GM21529 (cell line): ENCODE results near the gene ALAS2.
"Not testable (repeated sequence)": the region's sequence is repeated elsewhere in the genome, so short reads cannot be mapped to it uniquely, and the experiment has no call there.

Experiments used
- ATAC-seq: cut with Tn5 transposase; IDR thresholded peaks from one replicate; pipeline ENCODE4 v1.9.1; 2021; ENCODE audit not compliant: unreplicated experiment

Gene ALAS2

DNA sequence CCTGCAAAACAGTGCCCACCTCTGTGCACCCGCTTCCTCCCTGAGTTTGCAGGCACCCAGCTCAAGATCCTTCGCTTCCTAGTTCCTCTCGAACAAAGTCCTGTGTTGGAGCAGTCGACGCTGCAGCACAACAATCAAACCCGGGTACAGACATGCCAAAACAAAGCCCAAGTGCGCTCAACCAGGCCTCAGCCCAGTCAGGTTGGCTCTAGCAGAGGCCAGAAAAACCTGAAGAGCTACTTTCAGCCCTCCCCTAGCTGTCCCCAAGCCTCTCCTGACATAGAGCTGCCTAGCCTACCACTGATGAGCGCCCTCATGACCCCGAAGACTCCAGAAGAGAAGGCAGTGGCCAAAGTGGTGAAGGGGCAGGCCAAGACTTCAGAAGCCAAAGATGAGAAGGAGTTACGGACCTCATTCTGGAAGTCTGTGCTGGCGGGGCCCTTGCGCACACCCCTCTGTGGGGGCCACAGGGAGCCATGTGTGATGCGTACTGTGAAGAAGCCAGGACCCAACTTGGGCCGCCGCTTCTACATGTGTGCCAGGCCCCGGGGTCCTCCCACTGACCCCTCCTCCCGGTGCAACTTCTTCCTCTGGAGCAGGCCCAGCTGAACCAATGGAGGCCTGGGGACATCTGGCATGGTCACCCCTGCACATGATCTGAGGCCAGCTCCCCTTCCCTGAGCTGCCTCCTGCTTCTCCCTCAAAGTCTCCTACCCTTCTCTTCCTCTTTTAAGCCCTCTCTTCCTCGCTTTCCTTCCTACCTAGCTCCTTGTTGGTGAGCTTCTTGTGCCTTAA lies 23.8 kb downstream of the ALAS2 start:
- ATAC-seq, result no peak

DNA sequence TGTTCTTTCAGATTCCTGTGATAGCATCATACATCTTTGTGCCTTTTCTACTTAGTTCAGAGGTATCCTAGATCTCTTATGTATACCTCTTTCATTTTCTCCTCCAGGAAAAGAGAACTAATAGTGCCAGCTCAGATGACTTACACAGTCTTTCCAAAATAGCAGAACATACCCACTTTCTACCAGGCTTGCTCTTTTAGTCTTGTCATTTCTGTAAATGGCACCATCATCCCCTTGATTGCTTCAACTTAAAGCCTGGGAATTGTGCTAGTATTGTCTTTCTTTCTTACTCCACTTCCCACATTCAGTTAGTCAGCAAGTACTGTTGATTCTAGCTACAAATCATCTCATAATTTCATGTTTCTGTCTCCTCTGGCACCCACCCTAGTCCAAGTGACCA lies 25.5 kb downstream of the ALAS2 start:
- no peak for ATAC-seq

DNA sequence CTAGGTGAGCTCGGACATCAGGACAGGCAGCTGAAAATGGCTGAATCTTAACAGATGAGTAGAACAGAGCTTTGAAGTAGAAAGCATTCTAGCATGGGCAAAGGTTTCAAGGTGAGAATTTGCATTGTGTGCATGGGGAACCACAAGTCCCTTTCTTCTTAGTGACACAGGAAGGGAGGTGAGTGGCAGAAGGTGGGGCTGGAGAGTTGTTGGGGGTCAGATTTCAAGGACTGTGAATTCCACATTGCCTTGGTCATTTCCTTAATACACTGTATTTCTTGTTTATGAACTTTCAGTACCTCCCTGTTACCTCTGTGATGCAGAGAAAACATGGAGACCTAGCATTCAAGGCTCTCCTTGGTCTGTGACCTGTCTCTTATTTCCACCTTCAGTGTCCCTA lies 26.5 kb downstream of the ALAS2 start:
- no peak for ATAC-seq

DNA sequence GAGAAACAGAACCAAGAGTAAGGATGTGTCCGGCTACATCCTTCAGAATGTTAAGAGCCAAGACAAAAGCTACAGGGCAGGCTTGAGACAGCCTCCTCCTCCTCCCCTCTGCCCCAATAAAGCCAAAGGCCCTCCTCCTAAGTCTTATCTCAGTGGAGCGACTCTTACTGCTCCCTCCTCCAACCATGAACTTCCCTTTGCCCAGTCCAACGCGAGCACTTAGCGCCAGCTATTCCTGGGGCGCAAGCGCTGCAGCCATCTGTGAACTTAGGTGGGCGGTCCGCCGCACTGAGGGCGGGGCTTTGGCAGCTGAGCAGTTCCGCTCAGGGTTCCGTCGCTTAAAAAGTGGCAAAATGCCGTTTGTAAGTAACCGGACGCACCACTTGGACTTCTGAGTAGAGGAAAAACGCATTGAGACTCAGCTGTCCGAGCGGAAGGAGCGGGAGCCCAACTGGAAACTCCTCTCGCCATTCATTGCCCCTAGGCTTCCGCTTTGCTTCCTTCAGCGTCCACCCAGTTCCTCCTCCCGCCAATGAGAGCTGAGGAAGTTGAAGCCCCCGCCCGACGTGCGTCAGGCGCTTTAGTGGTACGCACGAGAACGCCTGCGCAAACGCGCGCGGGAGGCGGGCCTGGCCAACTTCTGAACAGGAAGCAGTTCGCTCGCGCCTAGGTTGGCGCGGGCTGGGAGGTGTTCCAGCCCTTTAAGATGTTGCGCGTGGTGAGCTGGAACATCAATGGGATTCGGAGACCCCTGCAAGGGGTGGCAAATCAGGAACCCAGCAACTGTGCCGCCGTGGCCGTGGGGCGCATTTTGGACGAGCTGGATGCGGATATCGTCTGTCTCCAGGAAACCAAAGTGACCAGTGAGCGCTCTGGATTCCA lies 30.8 kb downstream of the ALAS2 start, which contains the start of gene APEX2:
APEX2 (plus strand) TSS at position 647 of the 882 bp plus-strand sequence; CDS start at position 707, 60 bp downstream.
- peak; percentile 93 for ATAC-seq

DNA sequence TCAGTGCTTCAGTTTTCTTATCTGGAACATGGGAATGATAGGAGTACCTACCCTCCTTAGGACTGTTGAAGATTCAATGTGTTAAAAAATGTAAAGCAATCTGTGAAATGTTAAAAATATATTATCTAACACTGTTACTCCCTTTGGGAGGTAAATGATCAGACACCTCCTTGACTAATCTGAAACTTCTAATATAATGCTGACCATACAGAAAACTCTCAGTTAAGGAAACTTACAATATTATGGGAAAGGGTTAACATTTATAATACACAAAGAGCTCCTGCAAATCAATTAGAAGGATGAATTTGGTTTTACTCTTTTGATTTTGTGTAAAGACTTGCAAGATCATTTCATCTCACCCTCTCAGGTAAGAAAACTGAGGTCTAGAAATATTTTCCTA lies 35.2 kb downstream of the ALAS2 start:
- no peak for ATAC-seq

DNA sequence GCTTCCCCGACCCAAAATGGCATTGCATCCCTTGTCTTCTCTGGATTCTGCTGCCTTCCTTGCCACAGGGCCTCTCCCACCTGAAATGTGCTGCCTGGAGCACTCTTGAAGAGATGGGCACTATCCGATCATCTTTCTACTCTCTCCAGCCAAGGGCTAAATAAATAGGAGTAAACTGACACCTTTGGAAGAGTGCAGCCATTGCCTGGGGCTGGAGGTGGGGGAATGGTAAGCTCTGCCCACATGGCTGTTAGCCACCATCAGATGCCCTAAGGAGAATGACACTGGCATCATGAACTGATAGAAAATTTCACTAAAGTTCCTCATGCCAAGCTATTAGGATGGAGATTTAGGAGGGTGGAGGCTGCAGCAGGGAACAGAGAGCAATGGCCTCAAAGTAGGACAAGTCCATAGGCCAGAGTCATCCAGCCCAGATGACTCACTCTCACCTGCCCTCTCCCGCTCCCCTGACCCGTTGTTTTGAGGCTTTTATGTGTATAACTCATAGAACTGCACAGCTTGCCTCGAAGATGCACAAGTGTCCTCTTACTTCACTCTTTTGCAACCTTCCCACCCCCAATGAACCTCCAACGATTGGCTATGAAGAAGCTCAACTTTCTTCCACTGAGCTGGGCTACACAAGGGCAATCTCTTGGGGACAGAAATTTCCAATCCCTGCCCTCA lies 36.0 kb downstream of the ALAS2 start:
- no peak for ATAC-seq

DNA sequence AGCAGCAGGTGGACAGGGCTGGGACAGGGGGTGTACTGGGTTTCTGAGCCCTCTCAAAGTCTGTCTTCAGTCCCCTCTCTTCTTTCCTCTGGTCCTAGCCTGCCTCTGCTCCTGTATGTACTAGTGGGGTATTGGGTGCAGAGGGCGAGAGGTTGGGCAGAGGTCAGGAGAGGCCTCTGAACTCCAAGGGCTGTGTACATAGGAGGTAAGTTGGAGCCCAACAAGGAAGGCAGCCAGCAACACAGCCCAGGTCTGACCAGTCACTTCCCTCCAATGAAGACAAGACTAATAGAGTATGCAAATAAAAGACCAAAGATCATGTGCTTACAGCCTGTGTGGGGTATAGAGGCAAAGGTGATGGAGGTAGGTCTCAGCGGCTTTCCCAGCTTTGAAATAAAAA lies 36.7 kb downstream of the ALAS2 start, which contains the start of gene PFKFB1:
PFKFB1 (minus strand) TSS at position 90 of the 400 bp plus-strand sequence. CDS start 181 bp downstream, outside the sequence.
- ATAC-seq, result no peak

DNA sequence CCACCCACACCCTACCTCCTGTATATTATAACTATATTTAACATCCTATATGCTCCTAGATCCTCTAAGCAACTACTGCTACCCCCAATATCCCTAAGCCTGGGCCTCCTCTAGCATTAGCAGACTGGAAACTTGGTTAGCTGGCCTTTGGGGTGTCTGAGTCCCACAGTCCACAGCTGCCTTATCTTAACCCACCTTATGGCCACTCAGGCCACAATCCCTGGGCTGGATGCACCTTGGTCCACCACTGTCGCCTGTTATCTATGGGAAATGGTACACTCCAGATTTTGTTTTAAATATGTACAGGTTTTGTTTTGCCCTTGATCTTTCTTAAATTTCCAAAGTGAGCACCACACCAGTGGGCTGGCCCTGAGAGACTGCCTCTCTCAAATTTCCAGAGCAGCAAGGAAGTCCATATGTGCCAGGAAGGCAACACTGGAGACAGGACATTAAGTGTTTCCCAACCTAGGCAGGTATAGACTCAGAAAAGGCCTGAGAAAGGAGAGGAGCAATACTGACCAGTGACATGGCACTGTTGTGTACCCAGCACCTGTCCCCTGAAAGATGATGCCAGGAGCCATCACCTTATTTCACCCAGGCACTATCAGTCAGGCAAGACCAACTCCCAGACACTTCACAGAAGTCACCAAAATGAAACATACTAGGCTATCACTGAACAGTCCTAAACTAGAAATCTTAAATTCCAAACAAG lies 37.7 kb downstream of the ALAS2 start:
- ATAC-seq, result no peak

DNA sequence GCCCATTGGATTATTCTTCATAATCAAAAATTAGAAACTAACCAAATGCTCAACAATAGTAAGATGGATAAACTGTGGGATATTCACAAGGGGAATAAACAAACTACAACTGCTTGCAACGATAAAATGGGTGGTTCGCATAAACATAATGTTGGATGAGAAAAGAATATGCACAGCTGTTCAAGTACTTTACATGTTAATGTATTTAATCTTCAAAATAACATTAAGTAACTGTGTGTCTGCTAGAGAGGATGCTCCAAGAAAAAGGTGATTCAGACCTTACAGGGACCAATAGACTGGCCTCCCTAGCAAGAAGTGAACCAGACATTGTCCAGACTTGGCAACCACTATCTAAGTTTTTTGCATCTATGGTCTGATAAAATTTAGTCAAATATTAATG lies 39.1 kb downstream of the ALAS2 start:
- no peak for ATAC-seq

DNA sequence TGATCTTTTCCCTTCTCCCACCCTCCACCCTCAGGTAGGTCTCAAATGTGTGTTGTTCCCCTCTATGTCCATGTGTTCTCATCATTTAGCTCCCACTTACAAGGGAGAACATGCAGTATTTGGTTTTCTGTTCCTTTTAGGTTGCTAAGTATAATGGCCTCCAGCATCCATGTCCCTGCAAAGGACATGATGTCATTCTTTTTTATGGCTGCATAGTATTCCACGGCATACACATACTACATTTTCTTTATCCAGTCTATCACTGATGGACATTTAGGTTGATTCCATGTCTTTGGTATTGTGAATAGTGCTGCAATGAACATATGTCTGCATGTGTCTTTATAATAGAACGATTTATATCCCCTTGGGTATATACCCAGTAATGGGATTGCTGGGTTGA lies 47.5 kb downstream of the ALAS2 start:
- ATAC-seq, result not testable (repeated sequence)

DNA sequence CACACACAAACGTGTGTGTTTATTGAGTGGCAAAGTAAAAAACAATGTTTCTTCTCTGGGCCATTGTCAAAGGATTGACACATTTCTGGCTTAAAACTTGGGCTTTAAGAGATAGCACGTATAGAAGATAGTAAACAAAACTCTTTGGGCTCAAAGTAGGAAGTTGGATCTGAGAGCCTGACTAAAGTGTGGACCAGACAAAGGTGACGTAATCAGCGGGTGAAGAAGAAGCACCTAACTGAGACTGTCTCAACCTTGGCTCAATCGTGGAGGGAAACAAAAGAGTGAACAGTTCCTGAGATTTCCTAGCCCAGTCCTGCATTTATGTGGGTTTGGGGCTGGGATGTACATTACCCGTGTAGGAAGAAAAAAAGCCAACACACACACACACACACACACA lies 50.4 kb downstream of the ALAS2 start:
- no peak for ATAC-seq

DNA sequence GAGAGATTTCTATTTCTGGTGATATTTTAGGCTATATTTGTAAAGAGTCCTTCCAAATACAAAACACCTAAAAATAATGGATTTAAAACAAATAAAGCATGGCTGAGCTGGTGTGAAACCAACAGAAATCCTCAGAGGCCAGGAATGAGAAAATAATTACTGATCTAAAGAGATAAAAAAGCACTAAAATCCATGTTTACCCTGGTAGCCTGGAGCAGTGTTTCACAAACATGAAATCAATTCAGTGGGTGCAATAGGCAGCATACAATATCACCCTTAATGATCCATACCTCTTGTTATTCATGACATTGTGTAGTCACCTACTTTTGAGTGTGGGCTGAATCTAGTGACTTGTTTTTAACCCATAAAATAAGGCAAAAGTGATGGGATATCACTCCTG lies 51.3 kb downstream of the ALAS2 start:
- no peak for ATAC-seq

DNA sequence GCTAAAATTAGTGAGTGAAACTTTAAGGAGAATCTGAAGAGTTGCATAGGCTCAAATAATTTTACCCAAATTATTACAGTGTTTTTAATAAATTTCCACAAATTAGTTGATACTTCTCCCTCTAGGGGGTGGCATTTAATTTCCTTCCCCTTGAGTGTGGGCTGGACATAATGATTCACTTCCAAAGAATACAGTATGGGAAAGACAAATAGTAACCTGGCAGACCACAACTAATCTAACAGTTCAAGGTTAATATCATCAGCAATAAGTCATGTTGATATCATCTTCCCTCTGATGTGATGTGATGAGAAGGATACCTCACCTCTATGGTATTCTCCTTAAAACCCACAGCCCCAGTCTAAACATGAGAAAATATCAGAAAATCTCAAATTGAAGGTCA lies 52.3 kb downstream of the ALAS2 start:
- ATAC-seq, result no peak

DNA sequence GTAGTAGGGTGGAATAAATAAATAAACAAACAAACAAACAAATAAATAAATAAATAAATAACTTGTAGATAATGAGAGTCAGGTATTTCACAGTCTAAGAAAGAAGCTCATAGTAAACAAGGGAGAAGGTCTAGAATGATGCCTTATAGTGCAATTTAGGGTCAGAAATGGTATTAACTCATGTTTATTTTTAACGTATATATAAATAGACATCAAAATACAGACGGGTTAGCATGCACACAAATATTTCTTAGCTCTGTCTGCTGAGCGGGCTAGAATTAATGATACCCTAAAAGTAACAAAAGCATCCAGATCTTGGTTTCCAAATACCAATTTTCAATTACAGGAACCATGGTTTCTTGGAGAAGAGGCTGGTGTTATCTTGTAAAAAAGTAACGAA lies 53.4 kb downstream of the ALAS2 start:
- ATAC-seq, result no peak

DNA sequence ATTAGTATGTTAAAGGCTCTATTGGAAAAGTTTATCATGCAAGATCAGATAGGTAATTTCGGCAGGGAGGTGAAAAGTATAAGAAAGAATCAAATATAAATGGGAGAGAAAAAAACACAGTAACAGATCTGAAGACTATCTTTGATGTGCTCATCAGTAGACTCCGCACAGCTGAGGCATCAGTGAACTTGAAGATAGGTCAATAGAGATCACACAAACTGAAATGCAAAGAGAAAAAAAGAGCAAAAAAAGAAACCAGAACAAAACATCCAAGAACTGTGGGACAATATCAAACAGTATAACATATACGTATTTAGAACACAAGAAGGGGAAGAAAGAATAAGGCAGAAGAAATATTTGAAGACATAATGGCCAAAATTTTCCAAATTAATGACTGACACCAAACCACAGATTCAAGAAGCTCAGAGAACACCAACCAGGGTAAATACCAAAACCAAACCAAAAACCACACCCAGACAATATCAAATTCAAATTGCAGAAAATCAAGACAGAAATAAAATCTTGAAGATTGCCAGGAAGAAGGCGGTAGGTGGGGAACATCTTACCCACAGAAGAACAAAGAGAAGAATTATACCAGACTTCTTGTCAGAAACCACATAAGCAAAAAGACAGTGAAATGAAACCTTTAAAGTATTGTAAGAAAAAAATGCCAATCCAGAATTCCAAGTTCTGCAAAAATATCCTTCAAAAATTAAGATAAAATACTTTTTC lies 65.8 kb downstream of the ALAS2 start:
- no peak for ATAC-seq

DNA sequence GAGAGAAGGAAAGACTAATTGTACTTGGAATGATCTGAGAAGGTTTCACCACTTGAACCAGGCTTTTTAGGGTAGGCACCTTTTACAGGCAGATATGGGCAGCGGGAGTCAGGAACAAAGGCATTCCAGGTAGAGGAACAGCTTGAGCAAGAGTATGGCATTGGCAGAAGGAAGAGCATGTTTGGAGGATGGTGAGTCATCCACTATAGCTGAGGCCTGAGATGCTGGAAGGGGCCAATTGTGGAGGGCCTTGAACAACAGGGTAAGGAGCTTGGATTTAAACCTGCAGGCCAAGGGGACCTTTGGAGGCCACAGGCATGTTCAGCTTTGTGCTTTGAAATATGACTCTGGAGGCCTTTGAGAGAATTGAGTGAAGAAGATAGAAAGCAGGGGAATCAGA lies 69.0 kb downstream of the ALAS2 start:
- no peak for ATAC-seq
